IPS-18a (cell line): Measurements from ENCODE around the gene STMN1.
A peak's percentile ranks its signal among the peaks of the same experiment; 100 is the strongest.

ENCODE experiments used
- H3K27ac ChIP-seq: one replicate; pipeline ENCODE4 v1.5.1; 2013; ENCODE audit warnings: low read length
- H3K27me3 ChIP-seq: one replicate; pipeline ENCODE4 v1.6.1; 2013; ENCODE audit warnings: mild to moderate bottlenecking, low read length; ENCODE audit not compliant: control insufficient read depth, insufficient read depth
- H3K36me3 ChIP-seq: one replicate; pipeline ENCODE4 v1.6.1; 2013; ENCODE audit warnings: low read depth, low read length; ENCODE audit not compliant: control insufficient read depth
- H3K4me1 ChIP-seq: one replicate; pipeline ENCODE4 v1.6.1; 2013; ENCODE audit warnings: low read depth, low read length; ENCODE audit not compliant: control insufficient read depth
- H3K4me3 ChIP-seq: one replicate; pipeline ENCODE4 v1.5.1; 2013; ENCODE audit warnings: low read length
- H3K9ac ChIP-seq: one replicate; pipeline ENCODE4 v1.6.1; 2013; ENCODE audit warnings: mild to moderate bottlenecking, low read length, moderate library complexity
- H3K9me3 ChIP-seq: one replicate; pipeline ENCODE4 v1.6.1; 2013; ENCODE audit warnings: low read depth, low read length; ENCODE audit not compliant: control insufficient read depth

The STMN1 gene

DNA sequence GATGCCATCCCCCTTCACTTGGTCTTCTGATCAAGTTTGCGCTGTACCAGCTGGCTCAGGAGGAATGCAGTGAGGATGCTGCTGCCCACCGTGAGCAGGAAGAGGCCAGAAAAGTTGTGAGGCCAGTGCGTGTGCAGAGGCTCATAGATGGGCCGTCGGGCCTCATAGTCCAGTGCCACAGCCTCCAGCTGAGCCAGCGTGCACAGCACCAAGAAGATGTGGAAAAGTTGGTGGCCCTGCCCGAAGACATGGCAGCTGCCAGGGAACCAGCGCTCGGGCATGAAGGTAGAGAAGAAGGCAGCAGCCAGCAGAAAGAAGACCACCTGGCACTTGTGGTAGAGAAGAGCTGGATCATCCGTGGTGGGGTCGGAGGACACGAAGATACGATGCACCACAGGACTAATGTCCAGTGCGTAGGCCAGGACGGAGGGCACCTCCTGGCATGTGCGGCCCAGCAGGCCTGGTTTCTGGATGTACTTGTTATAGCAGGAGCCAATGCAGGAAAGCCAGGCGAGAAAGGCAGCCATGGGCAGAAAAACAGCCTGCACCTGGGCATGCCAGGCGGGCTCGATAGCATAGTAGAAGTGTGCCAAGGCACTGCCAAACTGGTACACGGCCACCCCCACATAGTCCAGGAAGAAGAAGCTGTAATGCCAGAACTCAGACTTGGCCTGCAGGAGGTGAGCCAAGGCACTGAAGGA lies 43.3 kb downstream of the STMN1 start:
- Histone ChIP-seq H3K9ac (no peak overlapping the region), H3K4me1 (peaks cover 10% of the 10 kb centered on the region), H3K36me3 (no peaks in the 10 kb centered on the region), H3K9me3 (no peaks in the 10 kb centered on the region), H3K27me3 (no peaks in the 10 kb centered on the region), H3K4me3 (no peak overlapping the region), H3K27ac (no peak overlapping the region)

- Histone ChIP-seq H3K4me3 (no peak overlapping the region), H3K9ac (no peak overlapping the region), H3K27me3 (no peaks in the 10 kb centered on the region), H3K9me3 (no peaks in the 10 kb centered on the region), H3K4me1 (peaks cover 4% of the 10 kb centered on the region), H3K36me3 (no peaks in the 10 kb centered on the region), H3K27ac (no peak overlapping the region)
These were observed 44.6 kb downstream of the STMN1 start for GRCh38 chr1:25861316-25862286.

- Histone ChIP-seq H3K36me3 (no peaks in the 10 kb centered on the region), H3K9me3 (no peaks in the 10 kb centered on the region), H3K4me3 (peak within 1 kb of the TSS; percentile 85), H3K27ac (peak within 1 kb of the TSS; percentile 73), H3K4me1 (peaks cover 4% of the 10 kb centered on the region), H3K9ac (peak within 1 kb of the TSS; percentile 93), H3K27me3 (no peaks in the 10 kb centered on the region)
These were observed 47.1 kb downstream of the STMN1 start, which contains the start of gene AUNIP for GRCh38 chr1:25858906-25859789. AUNIP (minus strand) TSS chr1:25859457; CDS start chr1:25859357, 100 bp downstream.

DNA sequence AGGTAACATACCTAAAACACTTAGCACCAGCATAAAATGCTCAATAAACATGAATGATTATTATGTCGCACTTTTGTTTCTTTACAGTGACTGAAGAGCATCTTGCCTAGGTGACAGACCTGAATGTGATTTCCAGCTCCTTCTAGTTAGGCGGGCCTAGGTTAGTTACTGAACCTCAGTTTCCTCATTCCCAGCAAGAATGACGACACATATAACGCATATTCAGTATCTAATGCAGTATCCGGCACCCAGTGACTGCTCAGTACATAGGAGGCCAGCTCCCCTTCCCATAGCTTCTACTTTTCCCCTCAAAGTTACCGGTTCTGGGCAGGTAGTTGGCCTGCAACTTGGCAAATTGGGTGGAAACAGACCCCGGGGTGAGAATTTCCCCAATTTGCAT lies 47.7 kb downstream of the STMN1 start:
- Histone ChIP-seq H3K9me3 (no peaks in the 10 kb centered on the region), H3K4me3 (peak overlapping the region; percentile 85), H3K27me3 (no peaks in the 10 kb centered on the region), H3K4me1 (peaks cover 4% of the 10 kb centered on the region), H3K27ac (no peak overlapping the region), H3K36me3 (no peaks in the 10 kb centered on the region), H3K9ac (peak overlapping the region; percentile 93)

DNA sequence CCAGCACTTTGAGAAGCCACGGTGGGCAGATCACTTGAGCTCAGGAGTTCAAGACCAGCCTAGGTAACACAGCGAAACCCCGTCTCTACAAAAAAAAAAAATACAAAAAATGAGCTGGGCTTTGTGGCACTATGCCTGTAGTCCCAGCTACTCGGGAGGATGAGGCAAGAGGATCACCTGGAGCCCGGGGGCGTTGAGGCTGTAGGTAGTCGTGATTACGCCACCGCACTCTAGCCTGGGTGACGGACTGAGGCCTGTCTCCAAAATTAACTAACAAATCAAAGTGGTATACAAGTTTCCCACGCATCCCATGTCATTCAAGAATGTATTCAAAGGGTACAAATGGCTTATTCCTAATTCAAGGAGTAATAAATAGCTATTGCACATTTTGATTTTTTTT lies 49.4 kb downstream of the STMN1 start:
- H3K9me3 ChIP-seq = no peaks in the 10 kb centered on the region
- H3K4me3 ChIP-seq = no peak overlapping the region
- no peaks in the 10 kb centered on the region for H3K36me3 ChIP-seq
- peaks cover 4% of the 10 kb centered on the region for H3K4me1 ChIP-seq
- no peaks in the 10 kb centered on the region for H3K27me3 ChIP-seq
- no peak overlapping the region for H3K9ac ChIP-seq
- H3K27ac ChIP-seq = no peak overlapping the region

DNA sequence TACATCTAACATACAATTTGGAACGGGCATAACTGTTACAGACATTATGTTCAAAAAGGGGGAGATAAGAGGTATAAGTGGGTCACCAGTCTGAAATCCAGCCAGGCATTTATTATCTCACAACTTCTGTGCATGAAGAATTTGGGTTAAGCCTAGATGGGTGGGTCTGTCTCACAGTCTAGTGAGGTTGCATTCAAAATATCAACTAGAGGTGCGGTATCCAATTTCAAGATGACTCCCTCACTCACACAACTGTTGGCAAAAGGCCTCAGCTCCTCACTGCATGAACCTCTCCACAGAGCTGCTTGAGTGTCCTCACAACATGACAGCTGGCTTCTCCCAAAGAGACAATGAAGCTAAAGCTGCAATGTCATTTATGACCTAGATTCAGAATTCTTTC lies 51.7 kb downstream of the STMN1 start:
- no peaks in the 10 kb centered on the region for H3K27me3 ChIP-seq
- no peaks in the 10 kb centered on the region for H3K36me3 ChIP-seq
- H3K9me3 ChIP-seq = no peaks in the 10 kb centered on the region
- no peak overlapping the region for H3K27ac ChIP-seq
- peaks cover 4% of the 10 kb centered on the region for H3K4me1 ChIP-seq
- no peak overlapping the region for H3K9ac ChIP-seq
- H3K4me3 ChIP-seq = no peak overlapping the region
